Right atrium auricular region (tissue), 2 donors: Measurements from ENCODE around the gene TCL1A. TPM values are rescaled to one million over a fixed set of nuclear protein-coding genes. Genes with fewer than 3 reads are reported as not detected.
"Not testable (repeated sequence)": the region's sequence is repeated elsewhere in the genome, so short reads cannot be mapped to it uniquely, and the experiment has no call there.

Source experiments
- DNase-seq: peaks from one replicate; pipeline ENCODE4 v3.0.0-alpha.2; 2019; ENCODE audit warnings: low spot score
- H3K27ac ChIP-seq, 2 donors: fragments of 200-600 bp; sonication (generic); 1 replicate in 1 of 2; 2 replicates in 1 of 2; pipeline ENCODE4 v1.5.1; 2016 to 2019
- H3K27me3 ChIP-seq, 2 donors: fragments of 200-600 bp; sonication (generic); one replicate each; pipeline versions ENCODE4 v1.5.1 to v1.6.0; 2017 to 2019
- H3K36me3 ChIP-seq: fragments of 200-600 bp; sonication (generic); one replicate; pipeline ENCODE4 v1.5.1; 2016
- H3K4me1 ChIP-seq, 2 donors: fragments of 200-600 bp; sonication (generic); one replicate each; pipeline versions ENCODE4 v1.5.1 to v1.6.0; 2017 to 2019
- H3K4me3 ChIP-seq, 2 donors: fragments of 200-600 bp; sonication (generic); 1 replicate in 1 of 2; 2 replicates in 1 of 2; pipeline ENCODE4 v1.5.1; 2017 to 2019; ENCODE audit warnings: mild to moderate bottlenecking in 1 of 2, moderate library complexity in 1 of 2
- H3K9me3 ChIP-seq, 2 donors: fragments of 200-600 bp; sonication (generic); one replicate each; pipeline ENCODE4 v1.5.1; 2019
- CTCF ChIP-seq, 2 donors: fragments of 200-600 bp; sonication (generic); IDR thresholded peaks; one replicate each; pipeline ENCODE4 v1.5.1; 2019; ENCODE audit warnings: antibody characterized with exemption in 2 of 2
- total RNA-seq, 2 donors: library from RNA; depleted of rRNA; stranded (reverse); fragments of >200 nt; gene quantifications; one replicate each; pipeline ENCODE4 v1.1.0, GENCODE V29; 2016

Gene TCL1A
- total RNA-seq, 2 donors from 2014 or later, result 0.71 TPM; not detected in 1

DNA sequence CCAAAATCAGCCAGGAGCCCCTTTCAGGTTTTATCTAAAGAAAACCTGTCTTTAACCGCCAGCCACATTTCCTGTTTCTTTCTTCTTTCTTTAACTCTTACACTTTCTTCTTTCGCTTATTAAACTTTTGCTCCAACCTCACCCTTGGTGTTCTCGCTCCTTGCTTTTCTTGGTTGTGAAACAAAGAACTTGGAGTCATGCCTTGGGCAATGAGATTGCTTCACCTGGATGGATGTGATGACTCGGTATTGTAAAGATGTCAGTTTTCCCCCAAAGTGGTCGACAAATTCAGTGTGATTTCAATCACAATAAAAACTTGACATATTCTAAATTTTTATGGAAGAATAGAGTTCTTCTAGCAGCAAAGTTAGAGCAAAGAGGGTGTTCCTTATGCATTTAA is 16.2 kb upstream of the TCL1A start:
- no peak overlapping the region for H3K27ac ChIP-seq
- no peak for TF ChIP-seq CTCF (IDR thresholded peaks at IDR 0.05)
- H3K27me3 ChIP-seq, result no peaks in the 10 kb centered on the region
- DNase-seq, result no peak
- H3K4me1 ChIP-seq, result no peaks in the 10 kb centered on the region
- no peaks in the 10 kb centered on the region for H3K36me3 ChIP-seq
- no peaks in the 10 kb centered on the region for H3K9me3 ChIP-seq
- H3K4me3 ChIP-seq, result no peak overlapping the region

GRCh38 chr14:95729402-95730028 is 15.6 kb upstream of the TCL1A start:
- H3K4me1 ChIP-seq, H3K27me3 ChIP-seq, H3K9me3 ChIP-seq, H3K4me3 ChIP-seq, H3K27ac ChIP-seq, DNase-seq, H3K36me3 ChIP-seq: not testable (repeated sequence)

DNA sequence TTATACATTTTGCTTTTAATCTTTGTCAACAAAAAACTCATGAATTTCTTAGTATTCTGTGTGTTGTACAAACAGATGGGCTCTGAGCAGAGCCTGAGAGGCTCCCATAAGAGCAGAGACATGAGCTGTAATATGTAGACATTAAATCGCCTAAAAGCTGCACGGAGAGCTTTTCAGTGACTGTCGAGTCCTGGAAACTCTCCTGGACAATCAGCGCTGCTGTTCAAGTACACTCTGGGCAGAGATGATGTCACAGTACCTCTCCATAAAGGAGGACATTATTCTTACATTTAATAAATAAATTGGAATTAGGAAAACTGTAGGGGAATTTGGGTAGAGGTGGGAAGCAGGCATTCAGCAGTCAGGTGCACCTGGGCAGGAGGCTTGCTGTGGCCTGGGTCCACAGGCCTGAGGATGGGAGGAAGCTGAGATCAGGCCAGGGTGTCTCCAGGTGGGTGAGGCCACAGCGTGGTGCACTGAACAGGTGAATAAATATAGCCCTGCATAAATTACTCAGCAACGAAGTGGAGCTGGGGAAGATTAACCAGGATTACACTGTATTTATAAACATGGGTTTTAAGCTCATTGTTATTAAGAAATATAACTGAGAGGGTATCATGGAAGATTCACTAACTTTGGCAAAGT is 13.3 kb upstream of the TCL1A start:
- Histone ChIP-seq H3K4me3 (no peak overlapping the region), H3K4me1 (no peaks in the 10 kb centered on the region), H3K36me3 (no peaks in the 10 kb centered on the region), H3K27me3 (no peaks in the 10 kb centered on the region), H3K9me3 (peaks cover 0 to 22% of the 10 kb centered on the region in 2 donors), H3K27ac (no peak overlapping the region)
- TF ChIP-seq CTCF (IDR thresholded peaks at IDR 0.05), result no peak
- no peak for DNase-seq

GRCh38 chr14:95725685-95726336 is 11.9 kb upstream of the TCL1A start:
- Histone ChIP-seq H3K27ac (no peak overlapping the region), H3K9me3 (peaks cover 0 to 31% of the 10 kb centered on the region in 2 donors), H3K36me3 (no peaks in the 10 kb centered on the region), H3K4me3 (no peak overlapping the region), H3K27me3 (no peaks in the 10 kb centered on the region), H3K4me1 (no peaks in the 10 kb centered on the region)
- no peak for DNase-seq
- TF ChIP-seq CTCF (IDR thresholded peaks at IDR 0.05), result no peak

- TF ChIP-seq CTCF (IDR thresholded peaks at IDR 0.05), result no peak
- H3K4me3 ChIP-seq, result no peak overlapping the region
- DNase-seq, result no peak
- peaks cover 0 to 31% of the 10 kb centered on the region in 2 donors for H3K9me3 ChIP-seq
- H3K27me3 ChIP-seq, result no peaks in the 10 kb centered on the region
- no peaks in the 10 kb centered on the region for H3K36me3 ChIP-seq
- no peak overlapping the region for H3K27ac ChIP-seq
- no peaks in the 10 kb centered on the region for H3K4me1 ChIP-seq
Observed at GRCh38 chr14:95722525-95723190, 8.7 kb upstream of the TCL1A start.

DNA sequence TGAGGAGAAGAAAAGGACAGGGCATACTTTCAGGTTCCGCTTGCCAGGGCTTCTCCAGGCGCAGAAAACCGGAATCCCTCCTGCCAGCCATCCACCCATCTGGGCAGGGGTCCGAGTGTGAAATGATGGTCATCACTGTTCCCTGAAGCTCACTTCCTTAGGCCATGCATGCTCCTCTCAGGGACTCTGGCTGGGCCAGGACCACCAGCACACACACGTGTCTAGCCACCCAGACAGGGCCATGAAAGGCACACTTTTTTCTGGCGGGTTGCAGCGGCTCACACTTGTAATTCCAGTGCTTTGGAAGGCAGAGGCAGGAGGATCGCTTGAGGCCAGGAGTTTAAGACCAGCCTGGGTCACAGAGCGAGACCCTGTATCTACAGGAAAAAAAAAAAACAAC is 1.5 kb downstream of the TCL1A start:
- no peak for DNase-seq
- Histone ChIP-seq H3K27me3 (peaks cover under 1 to 7% of the 10 kb centered on the region in 2 donors), H3K9me3 (no peaks in the 10 kb centered on the region), H3K4me1 (no peaks in the 10 kb centered on the region), H3K36me3 (no peaks in the 10 kb centered on the region), H3K27ac (no peak overlapping the region), H3K4me3 (no peak overlapping the region)
- TF ChIP-seq CTCF (IDR thresholded peaks at IDR 0.05), result no peak
